Tibial artery (tissue), 4 donors: ENCODE results near the gene FPGT.

Experiments
- DNase-seq, 2 donors: peaks; one replicate each; pipeline ENCODE4 v3.0.0-alpha.2; 2019
- H3K27ac ChIP-seq, 2 donors: fragments of 200-600 bp; sonication (generic) in 1 of 2; 1 replicate in 1 of 2; 2 replicates in 1 of 2; pipeline ENCODE4 v1.5.1; 2018 to 2019; ENCODE audit warnings: mild to moderate bottlenecking in 1 of 2
- H3K27me3 ChIP-seq, 2 donors: fragments of 200-600 bp; sonication (generic) in 1 of 2; one replicate each; pipeline versions ENCODE4 v1.5.1 to v1.6.0; 2016 to 2019
- H3K36me3 ChIP-seq, 3 donors: fragments of 200-600 bp; sonication (generic) in 2 of 3; one replicate each; pipeline ENCODE4 v1.5.1; 2016 to 2019; ENCODE audit warnings: mild to moderate bottlenecking in 2 of 3
- H3K4me1 ChIP-seq, 4 donors: fragments of 200-600 bp; sonication (generic) in 2 of 4; 1 replicate in 3 of 4; 2 replicates in 1 of 4; pipeline ENCODE4 v1.5.1; 2016 to 2019
- H3K4me3 ChIP-seq, 2 donors: fragments of 200-600 bp; sonication (generic) in 1 of 2; 1 replicate in 1 of 2; 2 replicates in 1 of 2; pipeline ENCODE4 v1.5.1; 2018 to 2019; ENCODE audit warnings: mild to moderate bottlenecking in 2 of 2
- H3K9me3 ChIP-seq, 3 donors: fragments of 200-600 bp; sonication (generic) in 1 of 3; one replicate each; pipeline ENCODE4 v1.5.1; 2016 to 2019
- CTCF ChIP-seq, 2 experiments: fragments of 200-600 bp in 1 of 2; fragments of 450-650 bp in 1 of 2; IDR thresholded peaks; one replicate each; pipeline ENCODE4 v1.5.1; 2017 to 2019; ENCODE audit warnings: antibody characterized with exemption in 2 of 2, mild to moderate bottlenecking in 1 of 2, moderate library complexity in 1 of 2
- intact Hi-C: fragments of 100-400 bp; cut with DNase I; formaldehyde crosslinking; loops from one replicate; pipeline ENCODE4 v1.15.0; 2023; ENCODE audit warnings: low total_unique reads

Gene FPGT

GRCh38 chr1:74215229-74215628 is 17.2 kb downstream of the FPGT start:
- intact Hi-C loops: no loop called here
- Histone ChIP-seq H3K4me1 (no peaks in the 10 kb centered on the region), H3K27ac (no peak overlapping the region), H3K4me3 (no peak overlapping the region), H3K9me3 (no peaks in the 10 kb centered on the region), H3K36me3 (no peaks in the 10 kb centered on the region), H3K27me3 (no peaks in the 10 kb centered on the region)
- no peak for TF ChIP-seq CTCF (IDR thresholded peaks at IDR 0.05)
- no peak for DNase-seq

GRCh38 chr1:74222701-74223100 is 24.7 kb downstream of the FPGT start:
- no peak for TF ChIP-seq CTCF (IDR thresholded peaks at IDR 0.05)
- H3K27ac ChIP-seq: no peak overlapping the region
- DNase-seq: no peak

GRCh38 chr1:74223453-74223852 is 25.4 kb downstream of the FPGT start:
- no peaks in the 10 kb centered on the region for H3K4me1 ChIP-seq
- H3K4me3 ChIP-seq: no peak overlapping the region
- peaks cover 5 to 21% (median 7%) of the 10 kb centered on the region in 3 donors for H3K9me3 ChIP-seq
- intact Hi-C loops: no loop called here
- H3K36me3 ChIP-seq: peaks cover 0 to 26% (median 12%) of the 10 kb centered on the region in 3 donors
- peak in 1 of 2 donors; percentile 53 for DNase-seq
- TF ChIP-seq CTCF (IDR thresholded peaks at IDR 0.05): no peak
- H3K27me3 ChIP-seq: no peaks in the 10 kb centered on the region
- no peak overlapping the region for H3K27ac ChIP-seq

More at GRCh38 chr1:74222701-74223100, 24.7 kb downstream of the FPGT start:
- Histone ChIP-seq H3K4me3 (no peak overlapping the region), H3K9me3 (peaks cover 0 to 14% (median 5%) of the 10 kb centered on the region in 3 donors), H3K36me3 (peaks cover 0 to 26% (median 12%) of the 10 kb centered on the region in 3 donors), H3K4me1 (no peaks in the 10 kb centered on the region), H3K27me3 (no peaks in the 10 kb centered on the region)
- intact Hi-C loops: no loop called here

GRCh38 chr1:74235153-74235552 is 37.1 kb downstream of the FPGT start, which contains the start of gene TNNI3K:
Gene TNNI3K, plus strand, starts transcription at chr1:74235387. Its CDS starts 65 bp downstream, at chr1:74235452.
- Histone ChIP-seq H3K36me3 (peaks cover 0 to 18% (median 11%) of the 10 kb centered on the region in 3 donors), H3K9me3 (peaks cover 0 to 6% (median 5%) of the 10 kb centered on the region in 3 donors), H3K27me3 (no peaks in the 10 kb centered on the region), H3K4me1 (no peaks in the 10 kb centered on the region), H3K4me3 (no peak within 1 kb of the TSS), H3K27ac (no peak within 1 kb of the TSS)
- intact Hi-C loops: no loop called here
- no peak for DNase-seq
- TF ChIP-seq CTCF (IDR thresholded peaks at IDR 0.05): no peak

- no peak for TF ChIP-seq CTCF (IDR thresholded peaks at IDR 0.05)
- no peak overlapping the region for H3K4me3 ChIP-seq
These were observed 38.4 kb downstream of the FPGT start for GRCh38 chr1:74236440-74236839.

GRCh38 chr1:74237035-74237434 is 39.0 kb downstream of the FPGT start:
- no peak for DNase-seq
- intact Hi-C loops: no loop called here
- Histone ChIP-seq H3K27me3 (no peaks in the 10 kb centered on the region), H3K36me3 (peaks cover 0 to 18% (median 11%) of the 10 kb centered on the region in 3 donors), H3K9me3 (peaks cover 0 to 2% (median 0%) of the 10 kb centered on the region in 3 donors), H3K4me1 (no peaks in the 10 kb centered on the region), H3K4me3 (no peak overlapping the region), H3K27ac (no peak overlapping the region)
- no peak for TF ChIP-seq CTCF (IDR thresholded peaks at IDR 0.05)

More at GRCh38 chr1:74236440-74236839, 38.4 kb downstream of the FPGT start:
- Histone ChIP-seq H3K27me3 (no peaks in the 10 kb centered on the region), H3K27ac (no peak overlapping the region), H3K36me3 (peaks cover 0 to 18% (median 11%) of the 10 kb centered on the region in 3 donors), H3K4me1 (no peaks in the 10 kb centered on the region), H3K9me3 (peaks cover 0 to 2% (median 0%) of the 10 kb centered on the region in 3 donors)
- no peak for DNase-seq
- intact Hi-C loops: no loop called here
